Gastrocnemius medialis (tissue), 4 donors: ENCODE data around the gene DNM2.

Experiments
- POLR2A ChIP-seq, 2 donors: fragments of 450-650 bp; IDR thresholded peaks; one replicate each; pipeline ENCODE4 v1.6.1; 2017; ENCODE audit warnings: antibody characterized with exemption in 2 of 2, mild to moderate bottlenecking in 2 of 2, moderate library complexity in 2 of 2
- TF ChIP-seq, protein P1 (sequence below), 5 experiments: fragments of 450-650 bp in 3 of 5; fragments of 200-600 bp in 2 of 5; sonication (generic) in 2 of 5; IDR thresholded peaks in 4 of 5; conservative IDR thresholded peaks in 1 of 5; 1 replicate in 4 of 5; 2 replicates in 1 of 5; pipeline ENCODE4 v1.5.1; 2016 to 2019; ENCODE audit warnings: antibody characterized with exemption in 5 of 5, mild to moderate bottlenecking in 3 of 5, moderate library complexity in 3 of 5

DNA sequence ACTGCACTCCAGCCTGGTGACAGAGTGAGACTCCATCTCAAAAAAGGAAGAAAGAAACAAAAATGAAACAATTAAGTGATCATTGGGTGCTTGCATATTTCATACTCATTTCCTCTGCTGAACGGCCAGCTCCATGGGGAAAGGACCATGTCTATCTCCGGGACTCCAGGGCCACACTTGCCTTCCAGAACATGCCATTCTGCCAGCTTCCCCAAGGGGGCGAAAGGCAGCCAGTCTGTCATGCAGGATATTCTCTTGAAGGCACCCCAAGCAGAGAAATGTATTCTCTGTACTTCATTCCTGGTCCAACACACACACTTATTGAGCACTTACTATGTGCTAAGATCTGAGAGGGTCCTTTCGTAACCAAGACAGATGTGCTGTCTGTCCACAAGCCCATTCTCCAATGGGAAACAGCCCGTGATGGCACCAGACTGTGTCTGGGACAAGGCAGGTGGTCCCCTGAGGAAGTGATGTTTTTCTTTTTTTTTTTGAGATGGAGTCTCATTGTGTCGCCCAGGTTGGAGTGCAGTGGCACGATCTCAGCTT is 143.3 kb downstream of the DNM2 start:
- TF ChIP-seq, protein P1, sequence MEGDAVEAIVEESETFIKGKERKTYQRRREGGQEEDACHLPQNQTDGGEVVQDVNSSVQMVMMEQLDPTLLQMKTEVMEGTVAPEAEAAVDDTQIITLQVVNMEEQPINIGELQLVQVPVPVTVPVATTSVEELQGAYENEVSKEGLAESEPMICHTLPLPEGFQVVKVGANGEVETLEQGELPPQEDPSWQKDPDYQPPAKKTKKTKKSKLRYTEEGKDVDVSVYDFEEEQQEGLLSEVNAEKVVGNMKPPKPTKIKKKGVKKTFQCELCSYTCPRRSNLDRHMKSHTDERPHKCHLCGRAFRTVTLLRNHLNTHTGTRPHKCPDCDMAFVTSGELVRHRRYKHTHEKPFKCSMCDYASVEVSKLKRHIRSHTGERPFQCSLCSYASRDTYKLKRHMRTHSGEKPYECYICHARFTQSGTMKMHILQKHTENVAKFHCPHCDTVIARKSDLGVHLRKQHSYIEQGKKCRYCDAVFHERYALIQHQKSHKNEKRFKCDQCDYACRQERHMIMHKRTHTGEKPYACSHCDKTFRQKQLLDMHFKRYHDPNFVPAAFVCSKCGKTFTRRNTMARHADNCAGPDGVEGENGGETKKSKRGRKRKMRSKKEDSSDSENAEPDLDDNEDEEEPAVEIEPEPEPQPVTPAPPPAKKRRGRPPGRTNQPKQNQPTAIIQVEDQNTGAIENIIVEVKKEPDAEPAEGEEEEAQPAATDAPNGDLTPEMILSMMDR (IDR thresholded peaks at IDR 0.05 in 4 of 5, conservative IDR thresholded peaks at IDR 0.05 in 1 of 5), result peak in 1 of 5 experiments; percentile 18
- no peak for TF ChIP-seq POLR2A (IDR thresholded peaks at IDR 0.05)
